Neuronal stem cell (in vitro differentiated cells): ENCODE results near the gene HIGD1C.

ENCODE experiments used
- DNase-seq: peaks from one replicate; pipeline ENCODE4 v3.0.0-alpha.2; 2013; ENCODE audit warnings: low spot score
- H2AFZ ChIP-seq: one replicate; pipeline ENCODE4 v1.6.1; 2013; ENCODE audit warnings: mild to moderate bottlenecking, low read length, inconsistent platforms
- H2AK5ac ChIP-seq: 2 replicates; pipeline ENCODE4 v1.6.1; 2013; ENCODE audit warnings: low read depth, mild to moderate bottlenecking, inconsistent platforms, low read length, moderate library complexity, mixed read lengths
- H2BK120ac ChIP-seq: 2 replicates; pipeline ENCODE4 v1.6.1; 2013; ENCODE audit warnings: low read depth, mild to moderate bottlenecking, inconsistent platforms, low read length, moderate library complexity, mixed read lengths
- H2BK12ac ChIP-seq: one replicate; pipeline ENCODE4 v1.6.1; 2013; ENCODE audit warnings: low read length, inconsistent platforms
- H2BK15ac ChIP-seq: 2 replicates; pipeline ENCODE4 v1.6.1; 2013; ENCODE audit warnings: mild to moderate bottlenecking, low read length, inconsistent platforms, mixed read lengths
- H2BK5ac ChIP-seq: one replicate; pipeline ENCODE4 v1.6.1; 2013; ENCODE audit warnings: inconsistent platforms, mild to moderate bottlenecking, low read length, moderate library complexity
- H3K14ac ChIP-seq: one replicate; pipeline ENCODE4 v1.6.1; 2013; ENCODE audit warnings: low read length, inconsistent platforms
- H3K18ac ChIP-seq: 2 replicates; pipeline ENCODE4 v1.6.1; 2013; ENCODE audit warnings: low read length, inconsistent platforms
- H3K23ac ChIP-seq: 2 replicates; pipeline ENCODE4 v1.6.1; 2013; ENCODE audit warnings: low read depth, mild to moderate bottlenecking, mixed read lengths, low read length, inconsistent platforms; ENCODE audit not compliant: poor library complexity
- H3K27ac ChIP-seq: replicated peaks from 3 replicates; pipeline ENCODE4 v1.5.1; 2013; ENCODE audit warnings: low read length, inconsistent platforms
- H3K27me3 ChIP-seq, 3 experiments: 2 replicates each; pipeline ENCODE4 v1.6.1; 2013; ENCODE audit warnings: low read length in 3 of 3, mild to moderate bottlenecking in 2 of 3, inconsistent platforms in 1 of 3, low read depth in 1 of 3, mixed read lengths in 1 of 3, moderate library complexity in 1 of 3; ENCODE audit not compliant: control insufficient read depth in 3 of 3, insufficient read depth in 3 of 3
- H3K36me3 ChIP-seq, 2 donors: replicated peaks in 1 of 2; 2 replicates each; pipeline ENCODE4 v1.6.1; 2013; ENCODE audit warnings: low read length in 2 of 2; ENCODE audit not compliant: control insufficient read depth in 2 of 2, insufficient read depth in 2 of 2
- H3K4ac ChIP-seq: 2 replicates; pipeline ENCODE4 v1.6.1; 2013; ENCODE audit warnings: inconsistent platforms, mild to moderate bottlenecking, low read length, moderate library complexity
- H3K4me1 ChIP-seq, 2 donors: 1 replicate in 1 of 2; 2 replicates in 1 of 2; pipeline ENCODE4 v1.6.1; 2013; ENCODE audit warnings: low read length in 2 of 2, low read depth in 1 of 2; ENCODE audit not compliant: control insufficient read depth in 2 of 2, insufficient read depth in 1 of 2
- H3K4me2 ChIP-seq: one replicate; pipeline ENCODE4 v1.6.1; 2013; ENCODE audit warnings: mild to moderate bottlenecking, low read length, inconsistent platforms; ENCODE audit not compliant: insufficient read depth, poor library complexity, severe bottlenecking
- H3K4me3 ChIP-seq, 2 donors: 2 replicates each; pipeline ENCODE4 v1.5.1; 2013; ENCODE audit warnings: low read length in 2 of 2, mild to moderate bottlenecking in 2 of 2, inconsistent platforms in 1 of 2, moderate library complexity in 1 of 2
- H3K79me1 ChIP-seq: one replicate; pipeline ENCODE4 v1.6.1; 2013; ENCODE audit warnings: low read depth, mild to moderate bottlenecking, inconsistent platforms, low read length, moderate library complexity
- H3K9ac ChIP-seq: one replicate; pipeline ENCODE4 v1.6.1; 2013; ENCODE audit warnings: mild to moderate bottlenecking, low read depth, low read length, inconsistent platforms; ENCODE audit not compliant: poor library complexity
- H3K9me3 ChIP-seq, 2 donors: replicated peaks in 1 of 2; 2 replicates each; pipeline versions ENCODE3 to v1.6.1; 2013; ENCODE audit warnings: low read length in 2 of 2, mild to moderate bottlenecking in 2 of 2, inconsistent platforms in 1 of 2, low read depth in 1 of 2, mixed read lengths in 1 of 2, moderate library complexity in 1 of 2; ENCODE audit not compliant: control insufficient read depth in 2 of 2, insufficient read depth in 1 of 2
- H4K8ac ChIP-seq: one replicate; pipeline ENCODE4 v1.6.1; 2013; ENCODE audit warnings: low read depth, mild to moderate bottlenecking, inconsistent platforms, low read length, moderate library complexity
- H4K91ac ChIP-seq: one replicate; pipeline ENCODE4 v1.6.1; 2013; ENCODE audit warnings: low read length, low read depth, mild to moderate bottlenecking, inconsistent platforms; ENCODE audit not compliant: poor library complexity
- WGBS, 2 donors: extraction: QIAGEN DNeasy Blood & Tissue Kit; methylation state at CpG; one replicate each; pipeline ENCODE4 v1.1.7; 2013; ENCODE audit warnings: missing lambda C conversion rate in 2 of 2, mixed read lengths in 1 of 2; ENCODE audit not compliant: insufficient read length in 2 of 2, insufficient replicate concordance in 1 of 2; ENCODE audit errors: extremely low coverage in 2 of 2; 5-methylcytosine and 5-hydroxymethylcytosine counted together

HIGD1C gene

DNA sequence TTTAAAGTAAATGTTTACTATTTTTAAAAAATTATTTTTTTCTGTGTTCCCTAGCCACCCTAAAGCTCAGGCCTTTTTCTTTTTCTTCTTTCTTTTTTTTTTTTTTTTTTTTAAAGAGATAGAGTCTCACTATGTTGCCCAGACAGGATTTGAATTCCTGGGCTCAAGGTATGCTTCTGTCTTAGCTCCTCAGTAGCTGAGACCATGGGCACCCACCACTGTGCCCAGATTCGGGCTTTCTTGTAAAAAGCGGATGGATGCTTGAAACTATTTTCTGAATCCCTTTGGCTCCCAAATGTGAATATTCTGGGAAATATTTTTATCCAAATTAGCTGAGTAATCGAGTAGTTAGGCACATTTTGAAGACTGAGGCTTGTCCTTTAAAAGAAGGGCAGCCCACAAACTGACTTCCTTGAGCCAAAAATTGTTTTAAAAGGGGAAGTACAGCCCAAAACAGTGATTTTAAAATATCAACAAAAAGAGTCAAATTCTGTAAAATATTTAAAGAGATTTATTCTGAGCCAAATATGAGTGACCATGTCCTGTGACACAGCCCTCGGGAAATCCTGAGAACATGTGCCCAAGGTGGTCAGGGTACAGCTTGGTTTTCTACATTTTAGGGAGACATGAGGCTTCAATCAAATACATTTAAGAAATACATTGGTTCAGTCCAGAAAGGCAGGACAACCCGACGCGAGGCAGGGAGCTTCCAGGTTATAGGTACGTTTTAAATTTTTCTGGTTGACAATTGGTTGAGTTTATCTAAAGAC lies 28.8 kb upstream of the HIGD1C start:
- no peak for DNase-seq
- H3K14ac ChIP-seq, result no peak overlapping the region
- H2AFZ ChIP-seq, result peak overlapping the region; percentile 77
- no peak overlapping the region for H2BK120ac ChIP-seq
- no peaks in the 10 kb centered on the region for H3K9me3 ChIP-seq
- H2BK12ac ChIP-seq, result no peak overlapping the region
- H3K18ac ChIP-seq, result no peak overlapping the region
- H4K8ac ChIP-seq, result no peak overlapping the region
- H3K4me2 ChIP-seq, result no peak overlapping the region
- H3K79me1 ChIP-seq, result no peaks in the 10 kb centered on the region
- no peak overlapping the region for H3K9ac ChIP-seq
- H3K23ac ChIP-seq, result no peak overlapping the region
- no peak overlapping the region for H3K27ac ChIP-seq
- no peak overlapping the region for H2AK5ac ChIP-seq
- H3K4me3 ChIP-seq, result peak overlapping the region in 1 of 2 donors; percentile 44
- H2BK15ac ChIP-seq, result no peak overlapping the region
- H3K27me3 ChIP-seq, result no peaks in the 10 kb centered on the region
- H3K36me3 ChIP-seq, result no peaks in the 10 kb centered on the region
- H4K91ac ChIP-seq, result no peak overlapping the region
- H3K4me1 ChIP-seq, result peaks cover 11 to 27% of the 10 kb centered on the region in 2 donors
- H2BK5ac ChIP-seq, result no peak overlapping the region
- no CpG with 5 or more reads among the region's 8 CpGs for WGBS, 2 donors
- H3K4ac ChIP-seq, result no peak overlapping the region

DNA sequence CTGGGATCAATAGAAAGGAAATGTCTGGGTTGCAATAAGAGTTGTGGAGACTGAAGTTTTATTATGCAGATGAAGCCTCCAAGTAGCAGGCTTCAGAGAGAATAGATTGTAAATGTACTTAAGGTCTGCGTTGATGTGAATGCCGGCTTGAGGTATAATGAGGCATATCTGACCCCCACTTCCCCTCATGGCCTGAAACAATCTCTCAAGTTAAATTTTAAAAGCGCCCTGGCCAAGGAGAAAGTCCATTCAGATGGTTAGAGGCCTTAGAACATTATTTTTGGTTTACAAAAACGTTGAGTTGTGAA lies 28.3 kb upstream of the HIGD1C start:
- no peak overlapping the region for H2AK5ac ChIP-seq
- H3K4me3 ChIP-seq, result peak overlapping the region in 1 of 2 donors; percentile 44
- H3K27ac ChIP-seq, result no peak overlapping the region
- H3K79me1 ChIP-seq, result no peaks in the 10 kb centered on the region
- H2BK15ac ChIP-seq, result no peak overlapping the region
- WGBS, 2 donors, result no CpG with 5 or more reads among the region's 4 CpGs
- peaks cover 11 to 27% of the 10 kb centered on the region in 2 donors for H3K4me1 ChIP-seq
- H2BK5ac ChIP-seq, result no peak overlapping the region
- H4K8ac ChIP-seq, result no peak overlapping the region
- H3K4me2 ChIP-seq, result no peak overlapping the region
- no peak overlapping the region for H3K23ac ChIP-seq
- no peak for DNase-seq
- no peaks in the 10 kb centered on the region for H3K9me3 ChIP-seq
- H3K36me3 ChIP-seq, result no peaks in the 10 kb centered on the region
- no peaks in the 10 kb centered on the region for H3K27me3 ChIP-seq
- H3K18ac ChIP-seq, result no peak overlapping the region
- H3K9ac ChIP-seq, result no peak overlapping the region
- H3K4ac ChIP-seq, result no peak overlapping the region
- peak overlapping the region; percentile 77 for H2AFZ ChIP-seq
- no peak overlapping the region for H2BK12ac ChIP-seq
- no peak overlapping the region for H2BK120ac ChIP-seq
- no peak overlapping the region for H4K91ac ChIP-seq
- no peak overlapping the region for H3K14ac ChIP-seq

DNA sequence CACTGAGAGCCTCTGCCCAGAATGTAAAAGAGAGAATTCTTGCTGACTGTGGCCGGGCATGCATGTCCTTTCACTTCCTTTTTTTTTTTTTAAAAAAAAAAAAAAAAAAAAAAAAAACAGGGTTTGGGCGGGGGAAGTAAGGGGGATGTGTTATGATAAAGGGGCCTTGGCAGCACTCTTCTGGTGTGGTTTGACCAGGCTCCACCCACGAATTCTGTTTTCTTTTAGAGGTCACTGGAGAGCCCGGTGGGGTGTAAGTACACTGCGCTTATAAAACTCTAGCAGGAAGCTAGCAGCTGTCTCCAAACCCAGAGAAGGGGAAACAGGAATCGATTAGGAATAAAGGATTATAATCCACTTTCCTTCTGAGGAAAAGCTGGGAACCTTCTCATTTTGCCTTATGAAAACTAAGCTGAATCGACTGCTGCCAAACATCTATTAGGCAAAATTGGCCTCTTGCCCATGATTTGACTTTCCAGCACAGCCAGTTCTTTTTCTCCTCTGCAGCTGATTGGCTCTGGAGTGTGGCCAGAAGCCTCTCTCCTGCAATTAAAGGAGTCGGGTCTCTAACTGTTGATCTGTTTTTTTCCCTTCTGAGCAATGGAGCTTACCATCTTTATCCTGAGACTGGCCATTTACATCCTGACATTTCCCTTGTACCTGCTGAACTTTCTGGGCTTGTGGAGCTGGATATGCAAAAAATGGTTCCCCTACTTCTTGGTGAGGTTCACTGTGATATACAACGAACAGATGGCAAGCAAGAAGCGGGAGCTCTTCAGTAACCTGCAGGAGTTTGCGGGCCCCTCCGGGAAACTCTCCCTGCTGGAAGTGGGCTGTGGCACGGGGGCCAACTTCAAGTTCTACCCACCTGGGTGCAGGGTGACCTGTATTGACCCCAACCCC lies 27.7 kb upstream of the HIGD1C start:
- no peak overlapping the region for H3K9ac ChIP-seq
- no peaks in the 10 kb centered on the region for H3K9me3 ChIP-seq
- no CpG with 5 or more reads among the region's 13 CpGs for WGBS, 2 donors
- H3K18ac ChIP-seq, result no peak overlapping the region
- DNase-seq, result no peak
- H2BK5ac ChIP-seq, result no peak overlapping the region
- H2BK15ac ChIP-seq, result no peak overlapping the region
- H3K27ac ChIP-seq, result no peak overlapping the region
- no peak overlapping the region for H2BK120ac ChIP-seq
- H2AK5ac ChIP-seq, result no peak overlapping the region
- H2AFZ ChIP-seq, result peak overlapping the region; percentile 77
- H3K4me2 ChIP-seq, result no peak overlapping the region
- H3K23ac ChIP-seq, result no peak overlapping the region
- H3K27me3 ChIP-seq, result no peaks in the 10 kb centered on the region
- no peaks in the 10 kb centered on the region for H3K79me1 ChIP-seq
- H3K4ac ChIP-seq, result no peak overlapping the region
- no peak overlapping the region for H4K91ac ChIP-seq
- H2BK12ac ChIP-seq, result no peak overlapping the region
- H3K4me3 ChIP-seq, result peak overlapping the region in 1 of 2 donors; percentile 44
- H3K4me1 ChIP-seq, result peaks cover 11 to 27% of the 10 kb centered on the region in 2 donors
- H3K14ac ChIP-seq, result no peak overlapping the region
- H4K8ac ChIP-seq, result no peak overlapping the region
- H3K36me3 ChIP-seq, result no peaks in the 10 kb centered on the region

DNA sequence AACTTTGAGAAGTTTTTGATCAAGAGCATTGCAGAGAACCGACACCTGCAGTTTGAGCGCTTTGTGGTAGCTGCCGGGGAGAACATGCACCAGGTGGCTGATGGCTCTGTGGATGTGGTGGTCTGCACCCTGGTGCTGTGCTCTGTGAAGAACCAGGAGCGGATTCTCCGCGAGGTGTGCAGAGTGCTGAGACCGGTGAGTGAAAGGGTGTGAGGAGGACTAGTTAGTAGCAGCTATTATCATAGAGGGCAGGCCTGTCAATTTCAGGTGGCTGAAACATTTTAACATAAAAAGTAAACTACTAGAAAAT lies 27.0 kb upstream of the HIGD1C start:
- no peak for DNase-seq
- peak overlapping the region in 1 of 2 donors; percentile 44 for H3K4me3 ChIP-seq
- no peaks in the 10 kb centered on the region for H3K36me3 ChIP-seq
- no peaks in the 10 kb centered on the region for H3K9me3 ChIP-seq
- H3K18ac ChIP-seq, result no peak overlapping the region
- H4K91ac ChIP-seq, result no peak overlapping the region
- no peak overlapping the region for H3K27ac ChIP-seq
- no peaks in the 10 kb centered on the region for H3K27me3 ChIP-seq
- no peak overlapping the region for H3K4ac ChIP-seq
- peaks cover 9 to 27% of the 10 kb centered on the region in 2 donors for H3K4me1 ChIP-seq
- H2BK12ac ChIP-seq, result no peak overlapping the region
- no peak overlapping the region for H2AK5ac ChIP-seq
- no peak overlapping the region for H3K9ac ChIP-seq
- H3K23ac ChIP-seq, result no peak overlapping the region
- H3K4me2 ChIP-seq, result no peak overlapping the region
- H3K79me1 ChIP-seq, result no peaks in the 10 kb centered on the region
- H3K14ac ChIP-seq, result no peak overlapping the region
- H4K8ac ChIP-seq, result no peak overlapping the region
- peak overlapping the region; percentile 77 for H2AFZ ChIP-seq
- H2BK15ac ChIP-seq, result no peak overlapping the region
- WGBS, 2 donors, result no CpG with 5 or more reads among the region's 7 CpGs
- no peak overlapping the region for H2BK5ac ChIP-seq
- no peak overlapping the region for H2BK120ac ChIP-seq
